Measurements from ENCODE around the gene GIMAP5. TPM values are rescaled to one million over a fixed set of nuclear protein-coding genes. Genes with fewer than 3 reads are reported as not detected.

The GIMAP5 gene
- total and polyA plus RNA-seq, 2 of the 13 experiments (the other 11 are each of a cell fraction or from before 2014, with no cell fraction given) = not detected

GRCh38 chr7:150727381-150727780 is 9.8 kb upstream of the GIMAP5 start (continued):
- no peak for TF ChIP-seq ZNF609 (CRISPR knock-in tag; IDR thresholded peaks at IDR 0.05; ENCODE audit: borderline replicate concordance)
- no peak for TF ChIP-seq ZNF710 (CRISPR knock-in tag; IDR thresholded peaks at IDR 0.05; ENCODE audit: borderline replicate concordance)
- no peak for TF ChIP-seq ZNF616 (CRISPR knock-in tag; IDR thresholded peaks at IDR 0.05; ENCODE audit: low read depth)
- no peak for TF ChIP-seq MYC (CRISPR knock-in tag; IDR thresholded peaks at IDR 0.05; ENCODE audit: borderline replicate concordance)
- TF ChIP-seq PAWR (CRISPR knock-in tag; IDR thresholded peaks at IDR 0.05; ENCODE audit: borderline replicate concordance) = no peak
- no peak for TF ChIP-seq WIZ (CRISPR knock-in tag; IDR thresholded peaks at IDR 0.05)
- no peak for TF ChIP-seq JUNB (CRISPR knock-in tag; IDR thresholded peaks at IDR 0.05; ENCODE audit: borderline replicate concordance)
- no peak for TF ChIP-seq MLXIP (CRISPR knock-in tag; IDR thresholded peaks at IDR 0.05; ENCODE audit: borderline replicate concordance)
- TF ChIP-seq RFXAP (CRISPR knock-in tag; IDR thresholded peaks at IDR 0.05; ENCODE audit: borderline replicate concordance) = no peak
- no peak for TF ChIP-seq SIX4 (CRISPR knock-in tag; IDR thresholded peaks at IDR 0.05)
- TF ChIP-seq ZFP41 (CRISPR knock-in tag; IDR thresholded peaks at IDR 0.05; ENCODE audit: borderline replicate concordance) = no peak
- no peak for TF ChIP-seq EED (CRISPR knock-in tag; IDR thresholded peaks at IDR 0.05)
- TF ChIP-seq ZBTB8A (CRISPR knock-in tag; IDR thresholded peaks at IDR 0.05; ENCODE audit: borderline replicate concordance, low read depth) = no peak
- TF ChIP-seq HDAC6 (IDR thresholded peaks at IDR 0.05; ENCODE audit: low read depth, low read length) = no peak
- TF ChIP-seq ZNF260 (CRISPR knock-in tag; IDR thresholded peaks at IDR 0.05; ENCODE audit: borderline replicate concordance, low read depth) = no peak
- TF ChIP-seq ZNF652 (CRISPR knock-in tag; IDR thresholded peaks at IDR 0.05; ENCODE audit: borderline replicate concordance, low read depth) = no peak
- TF ChIP-seq ONECUT2 (CRISPR knock-in tag; IDR thresholded peaks at IDR 0.05) = no peak
- peak; percentile 62; the same call in 1 of the 2 replicates for TF ChIP-seq TFAP4 (IDR thresholded peaks at IDR 0.05; ENCODE audit: borderline replicate concordance, low read depth)
- no peak for TF ChIP-seq ZNF282 (IDR thresholded peaks at IDR 0.05; ENCODE audit: partially characterized antibody)
- no peak for TF ChIP-seq ZNF317 (CRISPR knock-in tag; IDR thresholded peaks at IDR 0.05)
- TF ChIP-seq ISX (CRISPR knock-in tag; conservative IDR thresholded peaks at IDR 0.05) = no peak
